Right renal cortex interstitium (tissue), 3 donors: ENCODE measurements around the gene CCZ1B. TPM values are rescaled to one million over a fixed set of nuclear protein-coding genes. Genes with fewer than 3 reads are reported as not detected.
"Not testable (repeated sequence)": the region's sequence is repeated elsewhere in the genome, so short reads cannot be mapped to it uniquely, and the experiment has no call there.

Source experiments
- DNase-seq, 3 donors: peaks; one replicate each; pipeline ENCODE4 v3.0.0-alpha.2; 2013; ENCODE audit warnings: low read depth in 3 of 3, low spot score in 2 of 3
- polyA plus RNA-seq, 3 donors: library from polyadenylated mRNA; unstranded; fragments of 120-200 nt; gene quantifications; one replicate each; pipeline ENCODE4 v1.2.1, GENCODE V29; 2013; ENCODE audit not compliant: insufficient read length in 3 of 3

Gene CCZ1B
- polyA plus RNA-seq, 3 donors: 61.4 to 63.9 (median 63.3) TPM

GRCh38 chr7:6750173-6750572 is 75.9 kb downstream of the CCZ1B start:
- not testable (repeated sequence) for DNase-seq

GRCh38 chr7:6749335-6749734 is 76.7 kb downstream of the CCZ1B start:
- not testable (repeated sequence) for DNase-seq

Other genes with a start within 250 kb of the CCZ1B start
- 10 to 100 TPM; 77.4 to 90.8 (median 80.5) TPM for gene ZDHHC4, start 248.8 kb downstream of the CCZ1B start, polyA plus RNA-seq
- gene INTS15, start 236.3 kb downstream of the CCZ1B start, polyA plus RNA-seq: 10 to 100 TPM; 29.8 to 32.8 (median 31.1) TPM
- gene ZNF853, start 210.7 kb downstream of the CCZ1B start, polyA plus RNA-seq: 10 to 100 TPM; 15.0 to 16.8 (median 16.3) TPM
- gene ZNF316, start 189.0 kb downstream of the CCZ1B start, polyA plus RNA-seq: 10 to 100 TPM; 37.0 to 39.1 (median 37.9) TPM
- 10 to 100 TPM; 40.6 to 45.5 (median 42.0) TPM for gene ZNF12, start 119.3 kb downstream of the CCZ1B start, polyA plus RNA-seq
- gene RSPH10B2, start 72.2 kb downstream of the CCZ1B start, polyA plus RNA-seq: 1 to 10 TPM in 1 of 3 donors, under 1 TPM in 2; 0.50 to 1.1 (median 0.96) TPM